ENCODE measurements around the gene SPDYE4.

The SPDYE4 gene

DNA sequence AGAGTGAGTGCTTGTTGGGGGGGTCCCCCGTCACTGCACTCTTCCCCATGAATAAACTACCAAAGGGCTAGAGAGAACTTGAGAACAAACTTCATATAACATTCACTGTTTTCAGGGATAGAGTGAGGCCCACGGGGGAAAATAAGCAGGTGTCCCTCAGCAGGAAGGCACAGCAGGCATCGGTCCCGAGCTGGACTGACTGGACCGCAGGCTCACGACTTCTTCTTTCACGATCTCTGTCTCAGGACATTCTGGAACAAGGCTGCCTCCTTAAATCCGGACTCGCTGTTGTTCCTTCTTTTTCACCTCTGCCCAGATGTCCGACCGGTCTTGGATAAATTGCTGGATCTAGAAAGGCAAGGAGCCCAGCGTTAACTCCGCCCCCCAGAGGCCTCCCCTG is 28.5 kb downstream of the SPDYE4 start:
- Histone ChIP-seq H2BK12ac (ENCODE audit: low read length) (no peak overlapping the region), H3K27me3 (ENCODE audit: control insufficient read depth in 3 of 3, insufficient read depth in 3 of 3, low read depth in 1 of 3, low read length in 3 of 3) (no peaks in the 10 kb centered on the region), H3K4me2 (ENCODE audit: insufficient read depth, low read length, poor library complexity, severe bottlenecking) (no peak overlapping the region), H3K9ac (ENCODE audit: low read depth, low read length, poor library complexity) (no peak overlapping the region), H2BK5ac (ENCODE audit: low read length) (no peak overlapping the region), H4K8ac (ENCODE audit: low read depth, low read length) (no peak overlapping the region), H3K79me1 (ENCODE audit: low read depth, low read length) (no peaks in the 10 kb centered on the region), H4K91ac (ENCODE audit: low read depth, low read length, poor library complexity) (no peak overlapping the region), H3K9me3 (replicated peaks in 1 of 2; ENCODE audit: control insufficient read depth in 2 of 2, insufficient read depth in 1 of 2, low read depth in 1 of 2, low read length in 2 of 2) (no peaks in the 10 kb centered on the region), H2AK5ac (ENCODE audit: low read depth, low read length) (peak overlapping the region; percentile 26), H3K4me1 (ENCODE audit: control insufficient read depth in 2 of 2, insufficient read depth in 1 of 2, low read depth in 1 of 2, low read length in 2 of 2) (peaks cover 8 to 21% of the 10 kb centered on the region in 2 donors), H3K23ac (ENCODE audit: low read depth, low read length, poor library complexity) (no peak overlapping the region), H3K18ac (ENCODE audit: low read length) (peak overlapping the region; percentile 54), H2BK15ac (ENCODE audit: low read length) (peak overlapping the region; percentile 20), H3K14ac (ENCODE audit: low read length) (no peak overlapping the region), H2AFZ (ENCODE audit: low read length) (no peak overlapping the region), H3K27ac (replicated peaks; ENCODE audit: low read length) (no peak overlapping the region), H3K36me3 (replicated peaks in 1 of 2; ENCODE audit: control insufficient read depth in 2 of 2, insufficient read depth in 2 of 2, low read length in 2 of 2) (no peaks in the 10 kb centered on the region), H3K4me3 (ENCODE audit: low read length in 2 of 2) (no peak overlapping the region), H2BK120ac (ENCODE audit: low read depth, low read length) (no peak overlapping the region), H3K4ac (ENCODE audit: low read length) (no peak overlapping the region)
- no peak for DNase-seq (ENCODE audit: low spot score)
- WGBS, 2 donors (ENCODE audit: extremely low coverage in 2 of 2, insufficient read length in 2 of 2, insufficient replicate concordance in 1 of 2), result no CpG with 5 or more reads among the region's 13 CpGs

DNA sequence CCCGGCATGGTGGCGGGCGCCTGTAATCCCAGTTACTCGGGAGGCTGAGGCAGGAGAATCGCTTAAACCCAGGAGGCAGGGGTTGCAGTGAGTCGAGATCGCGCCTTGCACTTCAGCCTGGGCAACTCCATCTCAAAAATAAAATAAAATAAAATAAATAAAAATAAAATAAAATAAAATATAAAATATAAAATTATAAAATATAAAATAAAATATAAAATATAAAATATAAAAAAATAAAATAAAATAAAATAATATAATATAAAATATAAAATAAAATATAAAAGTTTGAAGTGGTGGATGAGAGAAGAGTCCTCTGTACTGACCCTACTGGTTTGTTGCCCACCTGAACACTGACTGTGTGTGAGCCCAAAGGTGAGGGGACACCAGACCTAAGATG is 28.9 kb downstream of the SPDYE4 start:
- Histone ChIP-seq H3K9ac (ENCODE audit: low read depth, low read length, poor library complexity) (no peak overlapping the region), H3K14ac (ENCODE audit: low read length) (no peak overlapping the region), H2BK120ac (ENCODE audit: low read depth, low read length) (no peak overlapping the region), H3K36me3 (replicated peaks in 1 of 2; ENCODE audit: control insufficient read depth in 2 of 2, insufficient read depth in 2 of 2, low read length in 2 of 2) (no peaks in the 10 kb centered on the region), H2BK15ac (ENCODE audit: low read length) (no peak overlapping the region), H2AFZ (ENCODE audit: low read length) (no peak overlapping the region), H3K27ac (replicated peaks; ENCODE audit: low read length) (no peak overlapping the region), H4K8ac (ENCODE audit: low read depth, low read length) (no peak overlapping the region), H2AK5ac (ENCODE audit: low read depth, low read length) (no peak overlapping the region), H3K4ac (ENCODE audit: low read length) (no peak overlapping the region), H2BK12ac (ENCODE audit: low read length) (no peak overlapping the region), H3K23ac (ENCODE audit: low read depth, low read length, poor library complexity) (no peak overlapping the region), H3K79me1 (ENCODE audit: low read depth, low read length) (no peaks in the 10 kb centered on the region), H4K91ac (ENCODE audit: low read depth, low read length, poor library complexity) (no peak overlapping the region), H3K9me3 (replicated peaks in 1 of 2; ENCODE audit: control insufficient read depth in 2 of 2, insufficient read depth in 1 of 2, low read depth in 1 of 2, low read length in 2 of 2) (no peaks in the 10 kb centered on the region), H3K27me3 (ENCODE audit: control insufficient read depth in 3 of 3, insufficient read depth in 3 of 3, low read depth in 1 of 3, low read length in 3 of 3) (no peaks in the 10 kb centered on the region), H3K4me2 (ENCODE audit: insufficient read depth, low read length, poor library complexity, severe bottlenecking) (no peak overlapping the region), H2BK5ac (ENCODE audit: low read length) (no peak overlapping the region), H3K18ac (ENCODE audit: low read length) (no peak overlapping the region), H3K4me3 (ENCODE audit: low read length in 2 of 2) (no peak overlapping the region), H3K4me1 (ENCODE audit: control insufficient read depth in 2 of 2, insufficient read depth in 1 of 2, low read depth in 1 of 2, low read length in 2 of 2) (peaks cover 8 to 21% of the 10 kb centered on the region in 2 donors)
- DNase-seq (ENCODE audit: low spot score), result no peak
- no CpG with 5 or more reads among the region's 8 CpGs for WGBS, 2 donors (ENCODE audit: extremely low coverage in 2 of 2, insufficient read length in 2 of 2, insufficient replicate concordance in 1 of 2)

DNA sequence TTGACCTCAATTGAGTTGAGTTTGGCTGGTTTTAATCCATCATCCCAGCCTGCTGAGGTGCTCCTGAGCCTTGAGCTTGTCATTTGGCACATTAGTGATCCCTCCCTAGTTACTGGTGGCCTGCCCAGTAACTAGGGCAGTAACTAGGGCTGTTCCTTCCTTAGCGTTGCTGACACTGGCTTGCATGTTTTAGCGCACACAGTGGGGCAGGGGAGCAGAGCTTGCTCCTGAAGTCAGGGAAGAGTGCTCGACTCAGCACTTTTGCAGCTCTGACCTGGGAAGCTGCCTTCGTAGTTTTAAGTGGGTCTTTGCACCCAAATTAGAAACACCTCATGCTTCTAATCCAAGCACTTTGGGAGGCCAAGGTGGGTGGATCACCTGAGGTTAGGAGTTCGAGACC is 29.4 kb downstream of the SPDYE4 start:
- no peak overlapping the region for H2BK120ac ChIP-seq (ENCODE audit: low read depth, low read length)
- no peaks in the 10 kb centered on the region for H3K79me1 ChIP-seq (ENCODE audit: low read depth, low read length)
- H4K8ac ChIP-seq (ENCODE audit: low read depth, low read length), result no peak overlapping the region
- peak overlapping the region; percentile 73 for H2AFZ ChIP-seq (ENCODE audit: low read length)
- H3K23ac ChIP-seq (ENCODE audit: low read depth, low read length, poor library complexity), result no peak overlapping the region
- peaks cover 9 to 21% of the 10 kb centered on the region in 2 donors for H3K4me1 ChIP-seq (ENCODE audit: control insufficient read depth in 2 of 2, insufficient read depth in 1 of 2, low read depth in 1 of 2, low read length in 2 of 2)
- no peak overlapping the region for H3K4me3 ChIP-seq (ENCODE audit: low read length in 2 of 2)
- no peak overlapping the region for H3K4me2 ChIP-seq (ENCODE audit: insufficient read depth, low read length, poor library complexity, severe bottlenecking)
- H3K14ac ChIP-seq (ENCODE audit: low read length), result no peak overlapping the region
- H4K91ac ChIP-seq (ENCODE audit: low read depth, low read length, poor library complexity), result no peak overlapping the region
- no peaks in the 10 kb centered on the region for H3K27me3 ChIP-seq (ENCODE audit: control insufficient read depth in 3 of 3, insufficient read depth in 3 of 3, low read depth in 1 of 3, low read length in 3 of 3)
- no peak overlapping the region for H2BK5ac ChIP-seq (ENCODE audit: low read length)
- DNase-seq (ENCODE audit: low spot score), result no peak
- peak overlapping the region; percentile 38 for H3K9ac ChIP-seq (ENCODE audit: low read depth, low read length, poor library complexity)
- no peaks in the 10 kb centered on the region for H3K9me3 ChIP-seq (replicated peaks in 1 of 2; ENCODE audit: control insufficient read depth in 2 of 2, insufficient read depth in 1 of 2, low read depth in 1 of 2, low read length in 2 of 2)
- no peak overlapping the region for H2BK15ac ChIP-seq (ENCODE audit: low read length)
- no peak overlapping the region for H2AK5ac ChIP-seq (ENCODE audit: low read depth, low read length)
- H3K4ac ChIP-seq (ENCODE audit: low read length), result no peak overlapping the region
- peak overlapping the region; percentile 22 for H3K27ac ChIP-seq (replicated peaks; ENCODE audit: low read length)
- no peaks in the 10 kb centered on the region for H3K36me3 ChIP-seq (replicated peaks in 1 of 2; ENCODE audit: control insufficient read depth in 2 of 2, insufficient read depth in 2 of 2, low read length in 2 of 2)
- no CpG with 5 or more reads among the region's 5 CpGs for WGBS, 2 donors (ENCODE audit: extremely low coverage in 2 of 2, insufficient read length in 2 of 2, insufficient replicate concordance in 1 of 2)
- no peak overlapping the region for H2BK12ac ChIP-seq (ENCODE audit: low read length)
- H3K18ac ChIP-seq (ENCODE audit: low read length), result no peak overlapping the region

DNA sequence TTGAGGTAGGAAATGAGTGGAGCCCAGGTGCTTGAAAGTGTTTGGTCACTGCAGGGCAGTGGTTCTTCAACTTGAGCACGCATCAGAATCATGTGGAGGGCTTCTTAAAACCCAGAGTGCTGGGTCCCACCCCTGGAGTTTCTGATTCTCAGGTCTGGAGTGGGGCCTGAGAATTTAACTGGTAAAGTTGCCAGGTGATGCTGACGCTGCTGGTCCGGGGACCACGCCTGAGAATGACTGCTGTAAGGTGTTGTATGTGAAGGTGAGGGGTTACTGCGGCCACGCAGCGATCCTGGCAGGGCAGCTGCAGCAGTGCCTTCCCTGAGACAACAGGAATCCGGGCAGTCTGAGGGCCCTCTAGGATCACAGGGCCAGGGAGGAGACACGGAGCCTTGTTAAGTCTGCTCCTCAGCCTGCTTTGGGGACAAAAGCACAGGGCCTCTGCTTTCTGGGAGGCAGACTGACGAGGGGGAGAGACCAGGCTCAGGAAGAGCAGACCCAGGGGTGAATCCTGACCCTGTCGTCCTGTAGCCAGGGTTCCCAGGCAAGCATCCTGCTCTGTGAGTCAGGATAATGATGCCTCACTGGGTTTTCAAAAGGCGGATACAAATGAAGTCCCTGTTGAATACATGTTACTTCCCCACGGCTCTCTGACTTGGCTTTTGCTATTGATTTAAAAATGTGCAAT is 30.0 kb downstream of the SPDYE4 start:
- WGBS, 2 donors (ENCODE audit: extremely low coverage in 2 of 2, insufficient read length in 2 of 2, insufficient replicate concordance in 1 of 2), result no CpG with 5 or more reads among the region's 13 CpGs
- no peak overlapping the region for H2BK120ac ChIP-seq (ENCODE audit: low read depth, low read length)

More for the DNA sequence above, 30.0 kb downstream of the SPDYE4 start:
- Histone ChIP-seq H3K4me1 (ENCODE audit: control insufficient read depth in 2 of 2, insufficient read depth in 1 of 2, low read depth in 1 of 2, low read length in 2 of 2) (peaks cover 9 to 21% of the 10 kb centered on the region in 2 donors), H3K4me2 (ENCODE audit: insufficient read depth, low read length, poor library complexity, severe bottlenecking) (no peak overlapping the region), H3K23ac (ENCODE audit: low read depth, low read length, poor library complexity) (no peak overlapping the region), H2BK12ac (ENCODE audit: low read length) (no peak overlapping the region), H3K14ac (ENCODE audit: low read length) (no peak overlapping the region), H2BK5ac (ENCODE audit: low read length) (no peak overlapping the region), H2AFZ (ENCODE audit: low read length) (peak overlapping the region; percentile 73), H4K91ac (ENCODE audit: low read depth, low read length, poor library complexity) (no peak overlapping the region), H3K36me3 (replicated peaks in 1 of 2; ENCODE audit: control insufficient read depth in 2 of 2, insufficient read depth in 2 of 2, low read length in 2 of 2) (no peaks in the 10 kb centered on the region), H3K27ac (replicated peaks; ENCODE audit: low read length) (no peak overlapping the region), H3K18ac (ENCODE audit: low read length) (no peak overlapping the region), H4K8ac (ENCODE audit: low read depth, low read length) (no peak overlapping the region), H3K4ac (ENCODE audit: low read length) (no peak overlapping the region), H3K4me3 (ENCODE audit: low read length in 2 of 2) (no peak overlapping the region), H3K79me1 (ENCODE audit: low read depth, low read length) (no peaks in the 10 kb centered on the region), H3K9me3 (replicated peaks in 1 of 2; ENCODE audit: control insufficient read depth in 2 of 2, insufficient read depth in 1 of 2, low read depth in 1 of 2, low read length in 2 of 2) (no peaks in the 10 kb centered on the region), H2BK15ac (ENCODE audit: low read length) (no peak overlapping the region), H3K27me3 (ENCODE audit: control insufficient read depth in 3 of 3, insufficient read depth in 3 of 3, low read depth in 1 of 3, low read length in 3 of 3) (no peaks in the 10 kb centered on the region), H2AK5ac (ENCODE audit: low read depth, low read length) (no peak overlapping the region), H3K9ac (ENCODE audit: low read depth, low read length, poor library complexity) (no peak overlapping the region)
- no peak for DNase-seq (ENCODE audit: low spot score)
